ENCODE data around the gene TCF12.

DNA sequence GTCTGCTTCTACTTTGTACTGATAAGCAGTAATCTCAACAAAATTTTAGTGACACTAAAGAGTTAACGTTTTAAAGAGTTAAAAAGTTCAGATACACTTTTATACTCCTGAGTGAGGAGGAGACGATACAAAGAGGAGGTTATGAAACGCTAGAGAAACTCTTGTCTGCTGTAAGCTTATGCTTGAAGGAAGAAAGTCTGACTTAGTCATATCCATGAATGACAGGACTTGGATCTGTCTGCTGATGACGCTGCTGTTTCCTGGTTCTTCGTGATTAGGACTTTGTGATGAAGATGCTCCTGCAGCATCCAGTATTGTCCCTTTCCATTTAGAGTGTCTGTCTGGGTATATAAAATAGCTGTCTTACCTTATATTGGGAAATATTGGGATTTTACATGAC, 15.8 kb downstream of the TCF12 start:
- TF ChIP-seq, protein P1, sequence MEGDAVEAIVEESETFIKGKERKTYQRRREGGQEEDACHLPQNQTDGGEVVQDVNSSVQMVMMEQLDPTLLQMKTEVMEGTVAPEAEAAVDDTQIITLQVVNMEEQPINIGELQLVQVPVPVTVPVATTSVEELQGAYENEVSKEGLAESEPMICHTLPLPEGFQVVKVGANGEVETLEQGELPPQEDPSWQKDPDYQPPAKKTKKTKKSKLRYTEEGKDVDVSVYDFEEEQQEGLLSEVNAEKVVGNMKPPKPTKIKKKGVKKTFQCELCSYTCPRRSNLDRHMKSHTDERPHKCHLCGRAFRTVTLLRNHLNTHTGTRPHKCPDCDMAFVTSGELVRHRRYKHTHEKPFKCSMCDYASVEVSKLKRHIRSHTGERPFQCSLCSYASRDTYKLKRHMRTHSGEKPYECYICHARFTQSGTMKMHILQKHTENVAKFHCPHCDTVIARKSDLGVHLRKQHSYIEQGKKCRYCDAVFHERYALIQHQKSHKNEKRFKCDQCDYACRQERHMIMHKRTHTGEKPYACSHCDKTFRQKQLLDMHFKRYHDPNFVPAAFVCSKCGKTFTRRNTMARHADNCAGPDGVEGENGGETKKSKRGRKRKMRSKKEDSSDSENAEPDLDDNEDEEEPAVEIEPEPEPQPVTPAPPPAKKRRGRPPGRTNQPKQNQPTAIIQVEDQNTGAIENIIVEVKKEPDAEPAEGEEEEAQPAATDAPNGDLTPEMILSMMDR (IDR thresholded peaks at IDR 0.05; ENCODE audit: low read length) = no peak
- no peak for TF ChIP-seq EZH2 (IDR thresholded peaks at IDR 0.05; ENCODE audit: borderline replicate concordance, low read length)
